Measurements from ENCODE around the gene MYO18A.
A peak's percentile ranks its signal among the peaks of the same experiment; 100 is the strongest.

The MYO18A gene

GRCh38 chr17:29119265-29119664 is 60.9 kb downstream of the MYO18A start:
- no peak for TF ChIP-seq CTCF (conservative IDR thresholded peaks at IDR 0.05; ENCODE audit: control insufficient read depth, insufficient read depth, low read depth, low read length)
- H3K4me3 ChIP-seq (ENCODE audit: control insufficient read depth, low read depth, low read length) = no peak overlapping the region
- DNase-seq (ENCODE audit: low read depth) = no peak

GRCh38 chr17:29116804-29117753 is 63.1 kb downstream of the MYO18A start:
- peak; percentile 81 for TF ChIP-seq CTCF (conservative IDR thresholded peaks at IDR 0.05; ENCODE audit: control insufficient read depth, insufficient read depth, low read depth, low read length)
- peak; percentile 67 for DNase-seq (ENCODE audit: low read depth)
- no peak overlapping the region for H3K4me3 ChIP-seq (ENCODE audit: control insufficient read depth, low read depth, low read length)

- H3K4me3 ChIP-seq (ENCODE audit: control insufficient read depth, low read depth, low read length) = no peak overlapping the region
- peak; percentile 61 for DNase-seq (ENCODE audit: low read depth)
- TF ChIP-seq CTCF (conservative IDR thresholded peaks at IDR 0.05; ENCODE audit: control insufficient read depth, insufficient read depth, low read depth, low read length) = peak; percentile 59
These were observed 64.0 kb downstream of the MYO18A start for GRCh38 chr17:29115961-29116803.

- H3K4me3 ChIP-seq (ENCODE audit: control insufficient read depth, low read depth, low read length) = no peak overlapping the region
- TF ChIP-seq CTCF (conservative IDR thresholded peaks at IDR 0.05; ENCODE audit: control insufficient read depth, insufficient read depth, low read depth, low read length) = no peak
- no peak for DNase-seq (ENCODE audit: low read depth)
These were observed 64.8 kb downstream of the MYO18A start for GRCh38 chr17:29115435-29115834.

GRCh38 chr17:29114141-29114540 is 66.1 kb downstream of the MYO18A start:
- DNase-seq (ENCODE audit: low read depth) = peak; percentile 16
- TF ChIP-seq CTCF (conservative IDR thresholded peaks at IDR 0.05; ENCODE audit: control insufficient read depth, insufficient read depth, low read depth, low read length) = no peak
- no peak overlapping the region for H3K4me3 ChIP-seq (ENCODE audit: control insufficient read depth, low read depth, low read length)

- H3K4me3 ChIP-seq (ENCODE audit: control insufficient read depth, low read depth, low read length) = no peak overlapping the region
- DNase-seq (ENCODE audit: low read depth) = no peak
- TF ChIP-seq CTCF (conservative IDR thresholded peaks at IDR 0.05; ENCODE audit: control insufficient read depth, insufficient read depth, low read depth, low read length) = no peak
These were observed 66.9 kb downstream of the MYO18A start for GRCh38 chr17:29113334-29113733.
